Activated B cell treated with CpG ODN at 0.5 μM for 24 hours (primary cell): Measurements from ENCODE around the gene CEP104. TPM values are rescaled to one million over a fixed set of nuclear protein-coding genes. Genes with fewer than 3 reads are reported as not detected.

Experiments
- ATAC-seq: fragments of 200-7000 bp; cut with Tn5 transposase; one replicate; pipeline ENCODE4 v1.10.0; 2021; ENCODE audit warnings: low read depth, mild to moderate bottlenecking, moderate library complexity
- CTCF ChIA-PET: fragments of 350-600 bp; sonication (Branson Sonifier 250); formaldehyde crosslinking; loops from one replicate; lab custom pipeline; 2021; ENCODE audit warnings: antibody characterized with exemption; lab: Charles Lee
- POLR2A ChIA-PET: fragments of 350-600 bp; sonication (Branson Sonifier 250); formaldehyde crosslinking; loops from one replicate; lab custom pipeline; 2021; ENCODE audit warnings: antibody characterized with exemption; lab: Charles Lee
- DNase-seq: peaks from one replicate; pipeline ENCODE4 v3.0.0; 2022
- H3K27ac Mint-ChIP-seq: one replicate; pipeline ENCODE4 v1.8.0; 2020; ENCODE audit warnings: mixed read lengths
- H3K27me3 Mint-ChIP-seq: one replicate; pipeline ENCODE4 v1.8.0; 2021; ENCODE audit warnings: mixed read lengths
- H3K36me3 Mint-ChIP-seq: one replicate; pipeline ENCODE4 v1.8.0; 2021; ENCODE audit warnings: low read depth, mixed read lengths
- H3K4me1 Mint-ChIP-seq: one replicate; pipeline ENCODE4 v1.8.0; 2021; ENCODE audit warnings: mixed read lengths
- H3K4me3 Mint-ChIP-seq: one replicate; pipeline ENCODE4 v1.8.0; 2020; ENCODE audit warnings: mild to moderate bottlenecking, mixed read lengths
- H3K9me3 Mint-ChIP-seq: one replicate; pipeline ENCODE4 v1.8.0; 2020; ENCODE audit warnings: mixed read lengths
- CTCF ChIP-seq: fragments of 200-600 bp; IDR thresholded peaks from one replicate; pipeline ENCODE4 v1.8.0; 2022; ENCODE audit warnings: antibody characterized with exemption, mild to moderate bottlenecking
- intact Hi-C: fragments of 100-400 bp; cut with micrococcal nuclease; formaldehyde crosslinking; loops from one replicate; pipeline ENCODE4 v1.15.1; 2024
- total RNA-seq: library from RNA; stranded (reverse); gene quantifications from 2 replicates; pipeline ENCODE4 v1.2.3, GENCODE V29; 2022

The CEP104 gene
- total RNA-seq, 1 donor from 2014 or later: 45.1 TPM

GRCh38 chr1:3821004-3821403 lies 36.0 kb downstream of the CEP104 start:
- DNase-seq (no peak), ATAC-seq (no peak)
- intact Hi-C loops: no loop called here
- Mint-ChIP-seq H3K36me3 (peaks cover 72% of the 10 kb centered on the region), H3K9me3 (no peaks in the 10 kb centered on the region), H3K27ac (no peak overlapping the region), H3K4me1 (no peaks in the 10 kb centered on the region), H3K4me3 (no peak overlapping the region), H3K27me3 (no peaks in the 10 kb centered on the region)
- no peak for TF ChIP-seq CTCF
- POLR2A ChIA-PET: no interaction called here
- CTCF ChIA-PET: no interaction called here

GRCh38 chr1:3820316-3820715 lies 36.7 kb downstream of the CEP104 start:
- ATAC-seq (no peak), DNase-seq (no peak)
- intact Hi-C loops: no loop called here
- H3K36me3 Mint-ChIP-seq: peaks cover 70% of the 10 kb centered on the region
- CTCF ChIA-PET: no interaction called here
- no peaks in the 10 kb centered on the region for H3K9me3 Mint-ChIP-seq
- no peaks in the 10 kb centered on the region for H3K4me1 Mint-ChIP-seq
- no peaks in the 10 kb centered on the region for H3K27me3 Mint-ChIP-seq
- no peak overlapping the region for H3K27ac Mint-ChIP-seq
- POLR2A ChIA-PET: no interaction called here
- no peak for TF ChIP-seq CTCF
- H3K4me3 Mint-ChIP-seq: no peak overlapping the region

GRCh38 chr1:3819771-3820200 lies 37.2 kb downstream of the CEP104 start:
- no peak for TF ChIP-seq CTCF
- no peak overlapping the region for H3K4me3 Mint-ChIP-seq
- no peaks in the 10 kb centered on the region for H3K9me3 Mint-ChIP-seq
- H3K27ac Mint-ChIP-seq: no peak overlapping the region
- no peaks in the 10 kb centered on the region for H3K27me3 Mint-ChIP-seq
- no peak for DNase-seq
- no peak for ATAC-seq
- ChIA-PET CTCF (no interaction called here), POLR2A (no interaction called here)
- no peaks in the 10 kb centered on the region for H3K4me1 Mint-ChIP-seq
- peaks cover 72% of the 10 kb centered on the region for H3K36me3 Mint-ChIP-seq
- intact Hi-C loops: no loop called here

- POLR2A ChIA-PET: interaction anchor here (0.6 kb wide), 1 partner anchor 37 kb away, joined by 4 read pairs; no protein-coding TSS in a partner anchor
- CTCF ChIA-PET: no interaction called here
- DNase-seq: no peak
- no peak for TF ChIP-seq CTCF
- Mint-ChIP-seq H3K27me3 (no peaks in the 10 kb centered on the region), H3K36me3 (peaks cover 70% of the 10 kb centered on the region), H3K4me1 (no peaks in the 10 kb centered on the region), H3K9me3 (no peaks in the 10 kb centered on the region), H3K4me3 (no peak overlapping the region), H3K27ac (no peak overlapping the region)
- ATAC-seq: no peak
- intact Hi-C loops: no loop called here
Observed at GRCh38 chr1:3817821-3818597, 39.0 kb downstream of the CEP104 start.

GRCh38 chr1:3817138-3817740 lies 39.8 kb downstream of the CEP104 start:
- H3K36me3 Mint-ChIP-seq: peaks cover 62% of the 10 kb centered on the region
- H3K27me3 Mint-ChIP-seq: no peaks in the 10 kb centered on the region
- ChIA-PET CTCF (no interaction called here), POLR2A (no interaction called here)
- no peaks in the 10 kb centered on the region for H3K4me1 Mint-ChIP-seq
- ATAC-seq (no peak), DNase-seq (no peak)
- H3K4me3 Mint-ChIP-seq: no peak overlapping the region
- no peaks in the 10 kb centered on the region for H3K9me3 Mint-ChIP-seq
- intact Hi-C loops: no loop called here
- no peak overlapping the region for H3K27ac Mint-ChIP-seq
- TF ChIP-seq CTCF: no peak
